NCI-H524 (cell line): Measurements from ENCODE around the gene PUSL1.
A peak's percentile ranks its signal among the peaks of the same experiment; 100 is the strongest.

Experiments
- DNase-seq, 2 experiments: peaks; one replicate each; lab custom pipeline; 2025; lab: John Stamatoyannopoulos, UW

The PUSL1 gene

GRCh38 chr1:1307923-1308755 lies at the start of gene PUSL1, which contains the start of gene ACAP3:
PUSL1 (plus strand) TSS chr1:1308597; CDS start chr1:1308644, 47 bp downstream.
ACAP3 (minus strand) TSS chr1:1307930; CDS start chr1:1307815, 115 bp downstream.
- peak; percentile 77 to 86 for DNase-seq

GRCh38 chr1:1259119-1259488 lies 49.3 kb upstream of the PUSL1 start:
- DNase-seq: no peak

GRCh38 chr1:1259540-1259939 lies 48.9 kb upstream of the PUSL1 start:
- DNase-seq: no peak

GRCh38 chr1:1259951-1260600 lies 48.3 kb upstream of the PUSL1 start:
- DNase-seq: no peak

- DNase-seq: no peak
Observed at GRCh38 chr1:1260843-1261560, 47.4 kb upstream of the PUSL1 start.

GRCh38 chr1:1262071-1262470 lies 46.3 kb upstream of the PUSL1 start:
- DNase-seq: no peak

GRCh38 chr1:1262758-1263157 lies 45.6 kb upstream of the PUSL1 start:
- no peak for DNase-seq

- DNase-seq: no peak
Observed at GRCh38 chr1:1264026-1264425, 44.4 kb upstream of the PUSL1 start.

GRCh38 chr1:1264868-1265272 lies 43.5 kb upstream of the PUSL1 start:
- no peak for DNase-seq

- DNase-seq: no peak
Observed at GRCh38 chr1:1267488-1268283, 40.7 kb upstream of the PUSL1 start.

- DNase-seq: no peak
Observed at GRCh38 chr1:1268284-1268682, 40.1 kb upstream of the PUSL1 start.

- no peak for DNase-seq
Observed at GRCh38 chr1:1270813-1271212, 37.6 kb upstream of the PUSL1 start.

- no peak for DNase-seq
Observed at GRCh38 chr1:1272341-1273208, 35.8 kb upstream of the PUSL1 start.

GRCh38 chr1:1273209-1273511 lies 35.2 kb upstream of the PUSL1 start:
- DNase-seq: no peak

GRCh38 chr1:1273512-1274298 lies 34.7 kb upstream of the PUSL1 start, which contains the start of gene UBE2J2:
UBE2J2 (minus strand) TSS chr1:1273854; CDS start chr1:1267992, 5,862 bp downstream.
- peak; percentile 65 to 80 for DNase-seq

- no peak for DNase-seq
Observed at GRCh38 chr1:1274299-1274930, 34.0 kb upstream of the PUSL1 start.

- DNase-seq: no peak
Observed at GRCh38 chr1:1274931-1275431, 33.4 kb upstream of the PUSL1 start.

- no peak for DNase-seq
Observed at GRCh38 chr1:1275836-1276235, 32.6 kb upstream of the PUSL1 start.

GRCh38 chr1:1278620-1279019 lies 29.8 kb upstream of the PUSL1 start:
- DNase-seq: no peak
